Neuron (in vitro differentiated cells): ENCODE results near the gene RWDD4.

Source experiments
- H2AFZ ChIP-seq: one replicate; pipeline ENCODE4 v1.6.1; 2013; ENCODE audit warnings: low read depth, mild to moderate bottlenecking, inconsistent platforms, low read length, moderate library complexity
- H3K27me3 ChIP-seq: one replicate; pipeline ENCODE4 v1.6.1; 2013; ENCODE audit warnings: low read length; ENCODE audit not compliant: insufficient read depth
- H3K36me3 ChIP-seq: one replicate; pipeline ENCODE4 v1.6.1; 2013; ENCODE audit warnings: low read length; ENCODE audit not compliant: insufficient read depth
- H3K4me1 ChIP-seq: one replicate; pipeline ENCODE4 v1.6.1; 2013; ENCODE audit warnings: low read length; ENCODE audit not compliant: insufficient read depth
- H3K4me3 ChIP-seq: 2 replicates; pipeline ENCODE4 v1.5.1; 2013; ENCODE audit warnings: mild to moderate bottlenecking, low read length, moderate library complexity
- H3K9me3 ChIP-seq: one replicate; pipeline ENCODE4 v1.6.1; 2013; ENCODE audit warnings: low read length

RWDD4 gene

GRCh38 chr4:183659029-183659871 is at the start of gene RWDD4, which contains the start of gene TRAPPC11:
TSS of gene RWDD4 (minus strand) at chr4:183659185. CDS start at chr4:183658952, 233 bp downstream.
TSS of gene TRAPPC11 (plus strand) at chr4:183659293. CDS start at chr4:183663868, 4,575 bp downstream.
- Histone ChIP-seq H3K4me1 (peaks cover 11% of the 10 kb centered on the region), H2AFZ (peak within 1 kb of the TSS; percentile 74), H3K9me3 (no peaks in the 10 kb centered on the region)

GRCh38 chr4:183702492-183702891 is 43.5 kb upstream of the RWDD4 start:
- no peaks in the 10 kb centered on the region for H3K27me3 ChIP-seq
- H3K4me3 ChIP-seq = no peak overlapping the region
- no peak overlapping the region for H2AFZ ChIP-seq
- H3K36me3 ChIP-seq = peaks cover 88% of the 10 kb centered on the region
- peaks cover 3% of the 10 kb centered on the region for H3K9me3 ChIP-seq
- H3K4me1 ChIP-seq = no peaks in the 10 kb centered on the region

More at GRCh38 chr4:183659029-183659871, at the start of gene RWDD4, which contains the start of gene TRAPPC11:
- peaks cover 14% of the 10 kb centered on the region for H3K36me3 ChIP-seq
- H3K27me3 ChIP-seq = no peaks in the 10 kb centered on the region
- peak within 1 kb of the TSS; percentile 75 for H3K4me3 ChIP-seq

GRCh38 chr4:183700407-183700806 is 41.4 kb upstream of the RWDD4 start:
- Histone ChIP-seq H3K27me3 (no peaks in the 10 kb centered on the region), H3K4me1 (no peaks in the 10 kb centered on the region), H3K4me3 (no peak overlapping the region), H3K9me3 (peaks cover 3% of the 10 kb centered on the region), H2AFZ (no peak overlapping the region), H3K36me3 (peaks cover 89% of the 10 kb centered on the region)

- Histone ChIP-seq H3K4me1 (no peaks in the 10 kb centered on the region), H3K4me3 (no peak overlapping the region), H2AFZ (no peak overlapping the region), H3K36me3 (peaks cover 92% of the 10 kb centered on the region), H3K9me3 (peaks cover 3% of the 10 kb centered on the region), H3K27me3 (no peaks in the 10 kb centered on the region)
These were observed 39.9 kb upstream of the RWDD4 start for GRCh38 chr4:183698909-183699308.

- Histone ChIP-seq H3K4me3 (no peak overlapping the region), H3K9me3 (no peaks in the 10 kb centered on the region), H3K36me3 (peaks cover 84% of the 10 kb centered on the region), H2AFZ (no peak overlapping the region), H3K27me3 (no peaks in the 10 kb centered on the region), H3K4me1 (no peaks in the 10 kb centered on the region)
These were observed 32.9 kb upstream of the RWDD4 start for GRCh38 chr4:183691897-183692296.

DNA sequence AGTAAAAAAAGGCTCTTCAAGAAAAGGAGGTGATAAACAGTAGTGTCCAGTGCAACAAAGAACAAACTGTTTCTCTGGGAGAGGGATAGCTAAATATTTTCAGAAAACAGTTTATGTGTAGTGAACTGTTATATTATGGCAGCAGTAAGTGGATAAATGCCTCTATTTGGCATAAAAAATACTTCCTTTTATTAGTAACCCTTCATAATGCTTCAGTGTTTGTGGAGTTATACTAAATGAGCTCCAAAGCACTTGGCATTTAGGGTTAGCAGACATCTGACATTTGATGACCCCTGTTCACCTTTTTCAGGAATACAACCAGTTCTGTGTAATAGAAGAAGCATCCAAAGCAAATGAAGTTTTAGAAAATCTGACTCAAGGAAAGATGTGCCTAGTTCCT is 32.0 kb upstream of the RWDD4 start:
- H3K36me3 ChIP-seq = peaks cover 81% of the 10 kb centered on the region
- H3K4me3 ChIP-seq = no peak overlapping the region
- no peaks in the 10 kb centered on the region for H3K27me3 ChIP-seq
- no peaks in the 10 kb centered on the region for H3K4me1 ChIP-seq
- H2AFZ ChIP-seq = no peak overlapping the region
- H3K9me3 ChIP-seq = no peaks in the 10 kb centered on the region

DNA sequence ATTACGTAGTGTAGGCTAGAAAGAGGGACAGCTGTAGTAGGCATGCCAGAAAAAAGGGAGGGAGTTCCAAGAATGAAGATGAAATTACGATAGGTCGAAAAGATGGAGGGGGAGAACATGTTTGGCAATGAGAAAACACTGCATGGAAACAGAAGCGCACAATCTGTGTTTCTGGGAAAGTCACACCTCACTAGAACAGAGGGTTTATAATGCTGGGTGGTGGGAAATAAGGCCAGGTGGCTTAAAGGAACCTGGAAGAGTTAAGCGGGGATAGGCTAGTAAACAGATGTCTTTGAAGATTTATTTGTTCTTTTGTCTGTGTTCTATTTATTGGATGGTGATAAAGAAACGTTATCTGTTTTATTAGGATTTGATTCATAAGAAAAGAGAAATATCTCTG is 29.2 kb upstream of the RWDD4 start:
- no peaks in the 10 kb centered on the region for H3K27me3 ChIP-seq
- H2AFZ ChIP-seq = no peak overlapping the region
- H3K4me3 ChIP-seq = no peak overlapping the region
- no peaks in the 10 kb centered on the region for H3K4me1 ChIP-seq
- no peaks in the 10 kb centered on the region for H3K9me3 ChIP-seq
- peaks cover 81% of the 10 kb centered on the region for H3K36me3 ChIP-seq

DNA sequence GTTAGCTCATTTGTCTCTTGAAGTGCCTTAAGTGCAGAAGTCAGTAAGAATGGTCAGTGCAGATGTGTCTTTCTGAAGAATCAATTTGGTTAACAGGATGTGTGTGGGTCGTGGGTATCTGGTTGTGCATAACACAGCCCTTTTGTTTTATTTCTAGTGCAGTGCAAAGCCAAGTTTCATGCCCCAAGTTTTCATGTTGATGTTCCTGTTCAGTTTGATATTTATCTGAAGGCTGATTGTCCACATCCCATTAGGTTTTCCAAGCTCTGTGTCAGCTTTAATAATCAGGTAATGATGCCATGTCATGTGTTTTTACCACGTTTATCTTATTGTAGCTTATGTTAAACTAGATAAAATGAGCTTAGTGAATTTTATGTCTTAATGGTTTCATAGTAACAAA is 27.5 kb upstream of the RWDD4 start:
- Histone ChIP-seq H3K4me1 (no peaks in the 10 kb centered on the region), H3K4me3 (no peak overlapping the region), H3K36me3 (peaks cover 77% of the 10 kb centered on the region)

DNA sequence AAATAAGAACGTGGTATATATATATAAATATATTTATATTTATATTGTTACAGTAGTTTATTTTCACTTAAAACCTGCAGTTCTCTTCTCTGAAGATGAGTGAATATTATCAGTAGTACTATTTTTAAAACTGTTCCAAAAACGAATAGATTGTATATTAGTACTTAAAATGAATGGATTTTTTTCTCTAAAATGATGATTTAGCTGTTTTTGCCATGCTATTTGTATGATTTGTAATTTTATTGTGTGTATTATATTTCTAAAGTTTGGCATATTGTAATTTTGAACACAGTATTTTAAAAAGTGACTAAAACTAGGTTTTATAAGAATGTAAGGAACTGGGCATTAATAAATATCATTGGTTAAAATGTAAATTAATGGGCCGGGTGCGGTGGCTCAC is 22.1 kb upstream of the RWDD4 start:
- no peaks in the 10 kb centered on the region for H3K4me1 ChIP-seq
- H3K4me3 ChIP-seq = no peak overlapping the region
- H3K36me3 ChIP-seq = peaks cover 75% of the 10 kb centered on the region
- H2AFZ ChIP-seq = no peak overlapping the region
- H3K9me3 ChIP-seq = no peaks in the 10 kb centered on the region
- H3K27me3 ChIP-seq = no peaks in the 10 kb centered on the region

More for the DNA sequence above, 27.5 kb upstream of the RWDD4 start:
- no peaks in the 10 kb centered on the region for H3K27me3 ChIP-seq
- H3K9me3 ChIP-seq = no peaks in the 10 kb centered on the region
- H2AFZ ChIP-seq = no peak overlapping the region

DNA sequence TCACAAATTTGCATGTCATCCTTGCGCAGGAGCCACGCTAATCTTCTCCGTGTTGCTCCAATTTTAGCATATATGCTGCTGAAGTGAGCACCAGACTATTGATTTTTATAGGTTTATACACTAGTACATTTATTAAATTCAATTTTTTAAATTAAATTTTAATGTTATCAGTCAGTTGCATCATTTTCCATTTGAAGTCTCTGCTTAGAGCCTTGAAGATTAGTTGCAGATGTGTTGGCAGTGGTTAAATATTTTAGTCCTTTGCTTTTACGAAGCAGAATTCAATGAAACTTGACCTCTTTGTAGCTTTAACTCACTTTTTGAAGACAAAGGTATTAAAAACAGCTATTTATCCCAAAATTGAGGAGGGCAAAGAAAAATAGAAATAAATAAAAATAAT is 16.6 kb upstream of the RWDD4 start:
- peaks cover 60% of the 10 kb centered on the region for H3K36me3 ChIP-seq
- H3K27me3 ChIP-seq = no peaks in the 10 kb centered on the region
- no peaks in the 10 kb centered on the region for H3K4me1 ChIP-seq
- H2AFZ ChIP-seq = no peak overlapping the region
- no peaks in the 10 kb centered on the region for H3K9me3 ChIP-seq
- H3K4me3 ChIP-seq = no peak overlapping the region

DNA sequence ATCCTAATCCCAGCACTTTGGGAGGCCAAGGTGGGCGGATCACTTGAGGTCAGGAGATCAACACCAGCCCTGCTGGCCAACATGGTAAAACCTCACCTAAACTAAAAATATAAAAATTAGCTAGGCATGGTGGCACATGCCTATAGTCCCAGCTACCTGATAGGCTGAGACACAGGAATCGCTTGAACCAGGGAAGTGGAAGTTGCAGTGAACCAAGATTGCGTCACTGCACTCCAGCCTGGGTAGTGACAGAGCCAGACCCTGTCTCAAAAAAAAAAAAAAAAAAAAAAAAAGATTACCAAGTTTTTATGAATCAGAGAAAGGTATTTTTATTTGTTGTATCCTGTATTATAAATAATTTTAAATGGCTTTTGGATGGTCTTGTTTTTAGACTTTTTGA is 15.2 kb upstream of the RWDD4 start:
- H3K36me3 ChIP-seq = peaks cover 59% of the 10 kb centered on the region
- H2AFZ ChIP-seq = no peak overlapping the region
- H3K4me1 ChIP-seq = no peaks in the 10 kb centered on the region
- H3K4me3 ChIP-seq = no peak overlapping the region
- H3K27me3 ChIP-seq = no peaks in the 10 kb centered on the region
- no peaks in the 10 kb centered on the region for H3K9me3 ChIP-seq

DNA sequence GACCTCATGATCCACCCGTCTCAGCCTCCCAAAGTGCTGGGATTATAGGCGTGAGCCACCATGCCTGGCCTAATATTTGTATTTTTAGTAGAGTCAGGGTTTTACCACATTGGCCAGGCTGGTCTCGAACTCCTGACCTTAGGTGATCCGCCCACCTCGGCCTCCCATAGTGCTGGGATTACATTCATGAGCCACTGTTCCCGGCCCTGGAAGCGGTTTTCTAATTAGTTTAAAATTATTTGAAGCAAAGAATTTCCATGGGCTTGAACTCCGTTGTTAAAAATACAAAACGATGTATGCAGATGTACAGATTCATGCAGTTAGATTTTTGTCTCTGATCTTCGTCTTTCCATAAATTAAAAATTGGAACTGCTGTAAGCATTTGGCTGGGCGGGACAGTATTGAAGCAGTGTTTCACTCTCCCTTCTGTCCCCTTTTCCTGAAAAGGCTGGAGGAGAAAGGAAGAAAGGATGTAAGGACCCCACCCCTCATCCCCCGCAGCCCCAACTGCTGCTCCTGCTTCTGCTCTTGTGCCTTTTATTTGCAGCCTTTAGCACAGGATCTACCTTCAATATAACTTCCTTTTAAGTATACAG is 12.1 kb upstream of the RWDD4 start:
- Histone ChIP-seq H3K4me3 (no peak overlapping the region), H2AFZ (no peak overlapping the region), H3K36me3 (peaks cover 70% of the 10 kb centered on the region), H3K9me3 (no peaks in the 10 kb centered on the region), H3K27me3 (no peaks in the 10 kb centered on the region), H3K4me1 (no peaks in the 10 kb centered on the region)

DNA sequence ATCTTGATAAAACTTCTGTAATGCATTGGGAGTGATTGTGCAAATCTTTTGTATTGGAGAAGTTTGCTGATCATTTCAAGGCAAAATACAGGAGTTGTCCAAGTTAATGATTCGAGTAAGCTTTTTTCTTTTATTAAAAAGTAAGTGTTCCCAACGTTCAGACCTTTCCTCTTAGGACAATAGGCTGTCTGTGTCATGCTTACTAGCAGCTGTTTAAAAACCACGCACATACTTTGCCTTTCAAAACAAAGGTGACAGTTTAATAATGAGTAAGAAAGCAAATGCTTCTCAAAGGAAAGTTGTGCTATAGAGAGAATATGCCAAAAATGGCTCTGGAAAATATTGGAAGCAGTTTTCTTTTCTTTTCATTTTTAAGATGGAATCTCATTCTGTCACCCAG is 11.3 kb upstream of the RWDD4 start:
- Histone ChIP-seq H3K27me3 (no peaks in the 10 kb centered on the region), H3K4me1 (no peaks in the 10 kb centered on the region), H3K9me3 (no peaks in the 10 kb centered on the region), H3K4me3 (no peak overlapping the region), H2AFZ (no peak overlapping the region), H3K36me3 (peaks cover 77% of the 10 kb centered on the region)
